GM18873 (cell line): ENCODE data around the gene P2RY2.
"Not testable (repeated sequence)": the region's sequence is repeated elsewhere in the genome, so short reads cannot be mapped to it uniquely, and the experiment has no call there.

Experiments
- ATAC-seq: cut with Tn5 transposase; IDR thresholded peaks from one replicate; pipeline ENCODE4 v1.9.1; 2021; ENCODE audit warnings: mild to moderate bottlenecking, moderate library complexity, moderate number of reproducible peaks; ENCODE audit not compliant: unreplicated experiment, low FRiP score

The P2RY2 gene

GRCh38 chr11:73226297-73227006 is 8.4 kb downstream of the P2RY2 start:
- ATAC-seq, result no peak

GRCh38 chr11:73227571-73228211 is 9.6 kb downstream of the P2RY2 start:
- ATAC-seq, result no peak

- no peak for ATAC-seq
These were observed 10.4 kb downstream of the P2RY2 start for GRCh38 chr11:73228268-73229134.

GRCh38 chr11:73229321-73229895 is 11.3 kb downstream of the P2RY2 start:
- ATAC-seq, result no peak

GRCh38 chr11:73229896-73230875 is 12.1 kb downstream of the P2RY2 start:
- no peak for ATAC-seq

GRCh38 chr11:73230931-73231330 is 12.8 kb downstream of the P2RY2 start:
- no peak for ATAC-seq

- not testable (repeated sequence) for ATAC-seq
These were observed 14.4 kb downstream of the P2RY2 start for GRCh38 chr11:73232487-73232886.

GRCh38 chr11:73233211-73233610 is 15.1 kb downstream of the P2RY2 start:
- no peak for ATAC-seq

- no peak for ATAC-seq
These were observed 15.8 kb downstream of the P2RY2 start for GRCh38 chr11:73233692-73234470.

- ATAC-seq, result no peak
These were observed 16.5 kb downstream of the P2RY2 start for GRCh38 chr11:73234471-73235181.

GRCh38 chr11:73235236-73235786 is 17.2 kb downstream of the P2RY2 start:
- no peak for ATAC-seq

- no peak for ATAC-seq
These were observed 18.2 kb downstream of the P2RY2 start for GRCh38 chr11:73236205-73236765.

GRCh38 chr11:73236854-73237253 is 18.8 kb downstream of the P2RY2 start:
- no peak for ATAC-seq

- ATAC-seq, result no peak
These were observed 19.6 kb downstream of the P2RY2 start for GRCh38 chr11:73237471-73238290.

GRCh38 chr11:73239111-73239521 is 21.0 kb downstream of the P2RY2 start:
- ATAC-seq, result no peak

- ATAC-seq, result no peak
These were observed 21.6 kb downstream of the P2RY2 start for GRCh38 chr11:73239571-73240189.
